Skeletal muscle cell (primary cell): ENCODE measurements around the gene GPRIN2.
"Not testable (repeated sequence)": the region's sequence is repeated elsewhere in the genome, so short reads cannot be mapped to it uniquely, and the experiment has no call there.

ENCODE experiments used
- DNase-seq: peaks from one replicate; pipeline ENCODE4 v3.0.0-alpha.2; 2010; ENCODE audit warnings: low read depth
- H3K4me3 ChIP-seq: 2 replicates; pipeline ENCODE4 v1.5.1; 2011; ENCODE audit warnings: low read depth, mild to moderate bottlenecking, control low read depth, low read length, moderate library complexity

The GPRIN2 gene

GRCh38 chr10:46540412-46541016, 15.9 kb downstream of the GPRIN2 start:
- no peak for DNase-seq
- H3K4me3 ChIP-seq: no peak overlapping the region

DNA sequence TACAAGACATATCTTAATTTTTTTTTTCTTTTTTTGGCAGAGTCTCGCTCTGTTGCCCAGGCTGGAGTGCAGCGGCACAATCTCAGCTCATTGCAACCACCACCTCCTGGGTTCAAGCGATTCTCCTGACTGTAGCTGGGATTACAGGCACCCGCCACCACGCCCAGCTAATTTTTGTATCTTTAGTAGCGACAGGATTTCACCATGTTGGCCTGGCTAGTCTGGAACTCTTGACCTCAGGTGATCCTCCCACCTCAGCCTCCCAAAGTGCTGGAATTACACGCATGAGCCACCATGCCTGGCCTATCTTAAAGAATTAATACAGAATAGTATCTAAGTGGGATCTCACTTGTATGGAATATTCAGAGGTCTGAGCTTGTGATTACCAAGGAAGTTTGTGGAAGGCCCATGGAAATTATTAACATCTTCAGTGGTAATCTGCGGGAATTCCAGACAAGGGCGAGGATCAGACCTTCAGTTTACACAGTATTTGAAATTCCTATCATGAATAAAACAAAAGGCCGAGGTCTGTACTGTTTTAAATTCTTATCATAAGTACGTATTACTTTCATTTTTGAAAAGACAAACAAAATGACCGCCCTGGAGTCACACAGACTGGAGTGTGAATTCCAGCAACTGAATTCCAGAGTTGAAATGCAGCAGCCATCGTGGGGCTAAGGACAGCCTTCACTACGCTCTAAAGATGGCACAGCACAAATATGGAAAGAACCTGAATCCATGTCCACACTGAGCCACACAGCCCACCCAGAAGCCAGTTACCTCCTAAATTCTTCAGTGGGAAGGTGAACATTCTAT, 16.7 kb downstream of the GPRIN2 start:
- H3K4me3 ChIP-seq: no peak overlapping the region
- DNase-seq: no peak

DNA sequence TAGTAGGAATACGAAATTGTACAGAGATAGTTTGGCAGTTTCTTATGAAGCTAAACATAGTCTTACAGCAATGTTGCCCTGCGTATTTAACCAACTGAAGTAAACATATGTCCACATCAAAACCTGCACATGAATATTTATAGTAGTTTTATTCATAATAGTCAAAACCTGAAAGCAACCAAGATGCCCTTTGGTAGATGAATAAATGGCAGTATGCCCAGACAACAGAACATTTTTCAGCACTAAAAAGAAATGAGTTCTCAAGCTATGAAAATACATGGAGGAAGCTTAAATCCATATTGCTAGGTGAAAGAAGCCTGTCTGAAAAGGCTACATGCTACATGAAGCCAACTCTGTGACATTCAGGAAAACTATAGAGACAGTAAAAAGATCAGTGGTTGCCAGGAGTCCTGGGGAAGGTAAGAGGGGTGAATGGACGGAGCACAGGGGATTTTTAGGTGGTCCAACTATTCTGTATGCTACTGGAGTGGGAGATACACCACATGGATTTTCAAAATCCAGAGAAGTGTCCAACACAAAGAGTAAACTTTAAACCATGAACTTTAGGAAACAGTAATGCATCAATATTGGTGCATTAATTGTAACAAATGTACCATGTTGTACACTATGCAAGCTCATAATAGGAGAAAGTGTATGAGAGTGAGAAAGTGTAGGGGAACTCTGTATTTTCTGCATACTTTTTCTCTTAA, 17.6 kb downstream of the GPRIN2 start:
- DNase-seq: no peak
- no peak overlapping the region for H3K4me3 ChIP-seq

- H3K4me3 ChIP-seq: no peak overlapping the region
- DNase-seq: no peak
Observed at GRCh38 chr10:46538155-46538554, 18.3 kb downstream of the GPRIN2 start.

DNA sequence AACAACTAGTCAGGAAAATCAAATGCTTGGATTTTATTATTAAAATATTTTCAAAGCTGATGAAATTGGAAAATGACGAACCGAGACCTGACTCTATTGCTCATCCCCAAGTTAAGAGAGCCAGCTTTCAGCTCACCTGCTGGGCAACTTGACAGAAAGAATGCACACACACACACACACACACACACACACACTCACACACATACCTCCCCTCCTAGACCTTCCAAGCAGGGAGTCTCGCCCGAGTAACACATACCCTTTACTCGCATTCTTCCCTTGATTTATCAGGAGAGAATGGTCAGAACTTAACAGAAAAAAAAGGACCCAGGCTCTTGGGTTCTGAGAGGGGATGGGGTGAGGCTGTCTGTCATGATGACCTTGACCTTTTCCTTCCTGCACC, 19.1 kb downstream of the GPRIN2 start:
- H3K4me3 ChIP-seq: no peak overlapping the region
- DNase-seq: no peak

GRCh38 chr10:46536781-46537180, 19.7 kb downstream of the GPRIN2 start:
- DNase-seq: no peak
- H3K4me3 ChIP-seq: no peak overlapping the region

GRCh38 chr10:46536171-46536570, 20.3 kb downstream of the GPRIN2 start:
- no peak overlapping the region for H3K4me3 ChIP-seq
- no peak for DNase-seq

DNA sequence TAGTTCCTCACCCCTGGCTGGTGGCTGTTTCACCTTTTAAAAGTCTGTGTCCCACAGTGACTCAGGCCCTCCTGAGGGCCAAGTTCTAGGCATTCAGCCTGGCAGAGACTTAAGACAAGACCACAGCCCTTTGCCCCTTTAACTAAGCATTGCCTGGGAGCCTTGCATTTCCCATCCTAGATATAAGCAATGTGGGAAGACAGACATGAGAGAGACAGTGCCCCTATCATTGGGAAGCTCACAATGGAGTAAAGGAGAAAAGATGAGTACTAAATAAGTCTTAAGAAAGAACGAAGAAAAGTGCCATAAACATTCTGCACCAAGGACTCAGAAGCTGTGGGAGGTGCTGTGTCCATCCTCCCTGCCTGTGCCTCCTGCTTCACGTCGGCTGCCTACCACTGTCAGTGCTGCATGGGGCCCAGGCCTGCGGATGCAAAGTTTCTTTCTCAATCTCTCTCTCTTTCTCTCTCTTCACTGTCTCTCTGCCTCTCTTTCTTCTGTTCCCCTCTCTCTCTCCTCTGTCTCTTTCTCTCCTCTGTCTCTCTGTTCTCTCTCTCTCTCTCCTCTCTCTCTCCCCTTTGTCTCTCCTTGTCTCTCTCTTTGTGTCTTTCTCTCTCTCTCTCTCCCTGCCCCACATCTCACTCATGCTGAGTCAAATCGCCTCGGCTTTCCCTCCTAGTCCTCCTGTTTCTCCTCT, 21.5 kb downstream of the GPRIN2 start:
- DNase-seq: no peak
- H3K4me3 ChIP-seq: no peak overlapping the region

DNA sequence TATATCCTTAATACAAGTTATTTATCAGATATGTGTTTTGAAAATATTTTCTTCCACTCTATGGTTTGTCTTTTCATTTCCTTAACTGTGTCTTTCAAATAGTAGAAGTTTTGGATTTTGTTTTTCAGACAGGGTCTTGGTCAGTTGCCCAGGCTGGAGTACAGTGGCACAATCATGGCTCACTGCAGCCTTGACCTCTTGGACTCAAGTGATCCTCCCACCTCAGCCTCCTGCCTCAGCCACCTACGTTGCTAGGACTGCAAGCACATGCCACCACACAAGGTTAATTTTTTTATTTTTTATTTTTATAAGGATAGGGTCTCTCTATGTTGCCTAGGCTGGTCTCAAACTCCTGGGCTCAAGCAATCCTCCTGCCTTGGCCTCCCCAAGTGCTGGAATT, 24.2 kb downstream of the GPRIN2 start:
- H3K4me3 ChIP-seq, DNase-seq: not testable (repeated sequence)

DNA sequence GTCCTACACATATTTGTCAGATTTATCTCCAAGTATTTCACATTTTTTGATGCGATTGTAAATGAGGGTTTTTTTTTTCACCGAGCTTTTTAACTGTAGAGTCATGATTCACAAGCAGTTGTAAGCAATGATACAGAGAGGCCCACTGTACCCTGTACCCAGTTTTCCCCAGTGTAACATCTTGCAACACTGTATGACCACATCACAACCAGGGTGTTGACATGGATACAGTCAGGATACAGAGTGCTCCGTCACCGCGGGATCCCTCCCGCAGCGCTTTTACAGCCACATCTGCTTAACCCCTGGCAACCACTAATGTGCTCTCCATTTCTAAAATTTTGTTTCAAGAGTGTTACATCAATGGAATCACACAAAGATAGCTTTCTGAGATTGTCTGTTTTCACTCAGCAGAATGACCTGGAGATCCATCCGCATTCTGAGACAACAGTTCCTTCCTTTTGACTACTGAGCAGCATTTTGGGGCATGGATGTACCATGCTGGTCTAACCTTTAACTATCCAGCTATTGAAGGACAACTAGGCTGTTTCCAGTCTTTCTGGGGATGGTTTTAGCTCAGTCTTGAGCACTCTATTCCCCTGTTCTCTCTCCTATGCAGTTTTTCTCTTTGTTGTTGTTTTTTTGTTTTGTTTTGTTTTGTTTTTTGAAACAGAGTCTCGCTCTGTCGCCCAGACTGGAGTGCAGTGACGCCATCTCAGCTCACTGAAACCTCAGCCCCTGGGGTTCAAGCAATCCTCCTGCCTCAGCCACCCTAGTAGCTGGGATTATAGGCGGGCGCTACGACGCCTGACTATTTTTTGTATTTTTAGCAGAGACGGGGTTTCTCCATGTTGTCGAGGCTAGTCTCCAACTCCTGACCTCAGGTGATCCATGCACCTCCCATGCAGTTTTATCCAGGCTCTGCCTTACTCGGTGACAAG, 25.9 kb downstream of the GPRIN2 start:
- H3K4me3 ChIP-seq: no peak overlapping the region
- DNase-seq: peak; percentile 100

DNA sequence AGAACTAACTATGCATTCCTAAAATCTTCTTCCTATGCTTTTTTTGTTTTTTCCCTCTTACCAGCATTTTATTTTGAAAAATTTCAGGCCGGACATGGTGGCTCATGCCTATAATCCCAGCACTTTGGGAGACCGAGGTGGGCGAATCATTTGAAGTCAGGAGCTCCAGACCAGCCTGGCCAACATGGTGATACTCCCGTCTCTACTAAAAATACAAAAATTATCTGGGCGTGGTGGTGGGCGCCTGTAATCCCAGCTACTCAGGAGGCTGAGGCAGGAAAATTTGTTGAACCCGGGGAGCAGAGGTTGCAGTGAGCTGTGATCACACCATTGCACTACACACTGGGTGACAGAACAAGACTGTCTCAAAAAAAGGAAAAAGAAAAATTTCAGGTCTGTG, 26.7 kb downstream of the GPRIN2 start:
- DNase-seq, H3K4me3 ChIP-seq: not testable (repeated sequence)

DNA sequence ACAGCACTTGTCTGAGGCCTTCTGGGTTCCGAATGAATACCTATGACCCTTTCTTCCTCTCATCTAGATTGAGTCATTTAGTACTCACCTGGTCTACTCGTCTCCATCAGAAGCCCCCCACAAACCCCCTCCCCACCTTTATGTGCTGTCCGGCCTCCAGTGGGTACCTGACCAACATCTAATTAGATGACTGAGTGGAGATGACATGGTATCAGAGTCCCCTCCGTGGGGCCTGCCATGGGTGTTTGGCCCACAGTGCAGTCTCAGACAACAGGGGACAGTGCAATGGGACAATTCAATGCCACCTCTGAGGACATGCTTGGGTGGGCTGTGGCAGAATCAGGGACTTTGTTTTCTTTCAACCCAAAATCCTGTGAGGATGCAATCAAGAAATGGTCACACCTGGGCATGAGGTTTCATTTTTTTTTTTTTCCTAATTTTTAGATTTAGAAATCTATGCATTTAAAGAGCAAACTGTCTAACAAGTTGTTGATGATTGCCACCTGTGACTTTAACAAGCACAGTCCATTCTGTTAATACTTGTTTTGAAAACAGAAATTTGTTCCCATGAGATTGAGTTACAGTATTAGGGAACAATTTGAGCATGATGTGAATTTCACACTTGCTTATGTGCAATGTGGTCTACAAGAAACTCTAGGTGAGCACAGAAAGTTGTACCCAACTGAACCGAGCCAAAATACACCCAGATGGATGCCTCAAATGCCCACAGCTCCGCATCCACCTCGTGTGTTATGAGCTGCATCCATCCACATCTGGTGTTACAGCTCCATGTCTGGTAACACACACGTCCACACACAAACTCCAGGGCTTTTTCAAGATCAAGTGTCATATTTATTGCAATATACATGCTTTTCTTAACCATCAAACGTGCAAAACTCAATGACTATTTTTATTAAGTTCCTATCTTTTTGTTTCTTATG, 27.5 kb downstream of the GPRIN2 start:
- no peak overlapping the region for H3K4me3 ChIP-seq
- no peak for DNase-seq

DNA sequence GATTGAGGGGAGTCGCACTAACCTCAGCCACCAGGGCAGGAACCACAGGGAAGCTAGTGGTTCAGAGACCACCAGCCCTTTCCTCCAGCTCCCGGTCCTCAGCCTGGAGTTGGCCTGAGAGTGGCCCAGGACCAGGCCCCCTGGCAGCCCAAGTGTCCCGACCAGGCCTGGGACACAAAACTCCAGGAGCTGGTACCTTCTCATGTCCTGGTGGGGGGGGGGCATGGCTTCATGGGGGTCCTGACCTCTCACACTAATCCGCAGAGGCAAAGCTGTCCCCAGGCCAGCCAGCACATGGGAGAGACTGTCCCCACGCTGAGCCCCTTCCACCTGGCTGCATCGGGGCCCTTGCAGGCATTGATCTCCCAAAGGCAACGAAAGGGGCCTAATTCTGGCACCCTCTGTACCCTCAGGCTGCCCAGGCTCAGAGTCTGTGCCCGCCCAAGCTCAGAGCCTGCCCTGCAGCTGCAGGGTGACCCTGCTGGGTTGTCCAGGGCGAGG, 28.2 kb downstream of the GPRIN2 start:
- no peak overlapping the region for H3K4me3 ChIP-seq
- DNase-seq: no peak

- no peak for DNase-seq
- H3K4me3 ChIP-seq: no peak overlapping the region
Observed at GRCh38 chr10:46527241-46527811, 29.1 kb downstream of the GPRIN2 start.

- no peak overlapping the region for H3K4me3 ChIP-seq
- no peak for DNase-seq
Observed at GRCh38 chr10:46526682-46527038, 29.8 kb downstream of the GPRIN2 start.

GRCh38 chr10:46525824-46526681, 30.4 kb downstream of the GPRIN2 start:
- no peak overlapping the region for H3K4me3 ChIP-seq
- DNase-seq: no peak
